Muscle of leg (tissue), 11 donors: Measurements from ENCODE around the gene S1PR5. TPM values are rescaled to one million over a fixed set of nuclear protein-coding genes. Genes with fewer than 3 reads are reported as not detected.
A peak's percentile ranks its signal among the peaks of the same experiment; 100 is the strongest.
"Not testable (repeated sequence)": the region's sequence is repeated elsewhere in the genome, so short reads cannot be mapped to it uniquely, and the experiment has no call there.

ENCODE experiments used
- DNase-seq: peaks from one replicate; pipeline ENCODE4 v3.0.0; 2013
- H3K27ac ChIP-seq: one replicate; pipeline ENCODE4 v1.5.1; 2013; ENCODE audit warnings: mild to moderate bottlenecking, low read length, control low read depth
- H3K27me3 ChIP-seq: one replicate; pipeline ENCODE4 v1.6.1; 2013; ENCODE audit warnings: low read length; ENCODE audit not compliant: control insufficient read depth, insufficient read depth
- H3K36me3 ChIP-seq: one replicate; pipeline ENCODE4 v1.6.1; 2013; ENCODE audit warnings: low read length; ENCODE audit not compliant: control insufficient read depth, insufficient read depth
- H3K4me1 ChIP-seq: one replicate; pipeline ENCODE4 v1.6.1; 2013; ENCODE audit warnings: low read length; ENCODE audit not compliant: control insufficient read depth, insufficient read depth
- H3K4me3 ChIP-seq: one replicate; pipeline ENCODE4 v1.5.1; 2013; ENCODE audit warnings: low read length, control low read depth
- H3K9me3 ChIP-seq: replicated peaks from 2 replicates; pipeline ENCODE4 v1.6.1; 2013; ENCODE audit warnings: low read depth, low read length; ENCODE audit not compliant: control insufficient read depth
- WGBS: methylation state at CpG from one replicate; pipeline ENCODE4 v1.1.5; 2013; ENCODE audit warnings: missing lambda C conversion rate; ENCODE audit not compliant: insufficient coverage; 5-methylcytosine and 5-hydroxymethylcytosine counted together
- polyA plus RNA-seq, 8 donors: library from polyadenylated mRNA; unstranded; fragments of 120-200 nt; gene quantifications; one replicate each; pipeline versions ENCODE4 v1.2.1 to v1.2.3, GENCODE V29; 2013; ENCODE audit warnings: inconsistent platforms in 1 of 8, low replicate concordance in 1 of 8; ENCODE audit not compliant: insufficient read length in 8 of 8, insufficient read depth in 1 of 8
- total RNA-seq: library from RNA; stranded (reverse); fragments of 120-200 nt; gene quantifications from one replicate; pipeline ENCODE4 v1.2.4, GENCODE V29; 2013

The S1PR5 gene
- total and polyA plus RNA-seq, 9 donors: 0.67 to 2.2 (median 1.1) TPM

- H3K27ac ChIP-seq: no peak overlapping the region
- WGBS: 80% methylated on average over 30 of the region's 30 CpGs
- H3K27me3 ChIP-seq: no peaks in the 10 kb centered on the region
- H3K4me1 ChIP-seq: peaks cover 2% of the 10 kb centered on the region
- DNase-seq: no peak
- H3K36me3 ChIP-seq: peaks cover 89% of the 10 kb centered on the region
- H3K4me3 ChIP-seq: no peak overlapping the region
- peaks cover 2% of the 10 kb centered on the region for H3K9me3 ChIP-seq
These were observed 37.7 kb upstream of the S1PR5 start for GRCh38 chr19:10554760-10555609.

DNA sequence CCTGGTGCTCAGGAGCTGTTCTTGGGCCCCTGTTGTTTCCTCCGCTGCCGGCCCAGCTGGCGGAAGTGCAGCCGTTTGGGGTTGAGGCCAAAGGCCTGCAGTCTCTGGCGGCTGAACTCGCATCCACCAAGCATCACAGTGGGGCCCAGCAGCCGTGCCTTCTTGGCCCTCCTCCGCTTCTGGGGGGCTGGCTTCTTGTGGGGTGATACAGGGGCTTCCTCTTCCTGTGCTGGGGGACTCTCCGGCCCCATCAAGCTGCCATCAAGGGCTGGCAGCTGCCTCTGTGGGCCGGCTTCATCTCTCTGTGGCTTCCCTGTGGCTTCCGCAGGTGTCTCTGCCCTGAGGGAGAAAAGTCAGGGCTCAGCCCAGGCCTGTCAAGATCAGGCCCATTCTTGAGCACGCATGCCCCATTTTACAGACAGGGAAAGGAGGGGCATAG lies 36.7 kb upstream of the S1PR5 start:
- H3K4me3 ChIP-seq: no peak overlapping the region
- no peak overlapping the region for H3K27ac ChIP-seq
- peaks cover 2% of the 10 kb centered on the region for H3K9me3 ChIP-seq
- 36% methylated on average over 8 of the region's 12 CpGs for WGBS
- peak; percentile 43 for DNase-seq
- H3K27me3 ChIP-seq: no peaks in the 10 kb centered on the region
- H3K4me1 ChIP-seq: peaks cover 2% of the 10 kb centered on the region
- peaks cover 88% of the 10 kb centered on the region for H3K36me3 ChIP-seq

DNA sequence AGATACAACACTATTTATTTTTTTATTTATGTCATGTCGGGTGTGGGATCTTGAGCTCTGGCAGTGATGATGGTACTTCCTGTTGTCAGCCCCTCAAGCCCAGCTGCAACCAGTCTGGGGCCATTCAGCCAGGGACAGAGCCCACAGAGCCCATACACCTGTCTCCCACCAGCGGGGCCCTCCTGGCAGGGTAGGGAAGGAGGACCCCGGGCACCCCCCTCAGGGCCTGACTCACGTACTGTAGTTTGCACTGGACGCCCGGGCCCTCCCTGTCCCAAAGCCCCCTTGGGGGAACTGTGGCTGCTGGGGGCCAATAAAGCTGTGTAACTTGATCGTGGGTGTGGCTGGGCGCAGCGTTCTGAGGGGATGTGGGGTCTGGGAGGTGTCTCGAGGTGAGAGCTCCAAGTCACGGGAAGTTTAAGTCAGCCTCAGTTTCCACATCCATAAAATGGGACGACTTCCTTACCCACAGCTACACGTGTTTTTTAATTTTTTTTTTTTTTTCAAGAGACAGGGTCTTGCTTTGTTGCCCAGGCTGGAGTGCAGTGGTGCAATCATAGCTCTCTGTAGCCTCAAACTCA lies 35.9 kb upstream of the S1PR5 start:
- Histone ChIP-seq H3K4me3 (no peak overlapping the region), H3K4me1 (peaks cover 2% of the 10 kb centered on the region), H3K9me3 (peaks cover 2% of the 10 kb centered on the region), H3K27ac (no peak overlapping the region), H3K36me3 (peaks cover 88% of the 10 kb centered on the region), H3K27me3 (no peaks in the 10 kb centered on the region)
- no peak for DNase-seq
- WGBS: 76% methylated on average over 5 of the region's 13 CpGs

DNA sequence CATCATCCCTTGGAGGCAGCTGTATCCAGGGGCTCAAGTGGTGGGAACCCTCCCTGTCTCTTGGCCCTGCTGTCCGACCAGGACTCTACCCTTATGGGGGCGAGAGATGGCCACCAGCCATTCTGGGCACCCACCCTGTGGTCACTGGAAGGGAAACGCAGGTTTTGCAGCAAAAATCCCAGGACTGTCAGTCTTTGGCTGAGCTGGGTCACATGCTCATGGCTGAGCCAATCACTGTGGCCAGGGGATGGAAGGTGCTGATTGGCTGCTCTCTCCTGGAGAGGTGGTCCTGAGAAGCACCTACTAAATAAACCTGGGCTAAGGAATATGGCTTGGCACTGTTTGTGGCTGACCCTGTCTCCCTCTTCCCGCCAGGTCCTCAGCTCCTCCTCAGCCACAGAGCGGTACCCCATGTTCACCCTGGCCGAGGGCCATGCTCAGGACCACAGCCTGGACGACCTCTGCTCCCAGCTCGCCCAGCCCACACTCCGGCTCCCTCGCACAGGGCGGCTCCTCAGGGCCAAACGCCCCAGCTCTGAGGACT lies 35.3 kb upstream of the S1PR5 start:
- peaks cover 2% of the 10 kb centered on the region for H3K4me1 ChIP-seq
- H3K36me3 ChIP-seq: peaks cover 83% of the 10 kb centered on the region
- H3K9me3 ChIP-seq: peaks cover 2% of the 10 kb centered on the region
- no peak for DNase-seq
- H3K27me3 ChIP-seq: no peaks in the 10 kb centered on the region
- H3K4me3 ChIP-seq: no peak overlapping the region
- 93% methylated on average over 6 of the region's 12 CpGs for WGBS
- H3K27ac ChIP-seq: no peak overlapping the region

DNA sequence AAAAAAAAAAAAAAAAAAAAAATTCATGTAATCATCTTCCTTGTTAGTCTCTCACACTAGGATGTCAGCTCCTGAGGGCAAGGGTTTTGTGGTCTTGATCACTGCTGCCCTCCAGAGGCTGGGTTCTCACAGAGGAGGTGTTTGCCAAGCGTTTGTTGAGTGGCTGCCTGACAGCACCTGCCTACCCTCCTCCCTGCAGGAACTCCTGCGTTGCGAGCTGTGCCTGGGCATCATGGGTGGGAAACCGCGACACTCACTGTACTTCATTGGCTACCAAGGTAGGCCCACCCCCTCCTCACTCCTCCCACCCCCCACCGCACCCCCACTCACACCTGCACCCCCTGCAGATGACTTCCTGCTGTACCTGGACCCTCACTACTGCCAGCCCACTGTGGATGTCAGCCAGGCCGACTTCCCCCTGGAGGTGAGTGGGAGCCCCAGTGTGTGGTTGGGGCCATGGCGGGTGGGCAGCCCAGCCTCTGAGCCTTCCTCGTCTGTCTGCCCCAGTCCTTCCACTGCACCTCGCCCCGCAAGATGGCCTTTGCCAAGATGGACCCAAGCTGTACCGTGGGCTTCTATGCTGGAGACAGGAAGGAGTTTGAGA lies 34.6 kb upstream of the S1PR5 start:
- peaks cover 2% of the 10 kb centered on the region for H3K4me1 ChIP-seq
- no peaks in the 10 kb centered on the region for H3K27me3 ChIP-seq
- DNase-seq: no peak
- WGBS: 94% methylated on average over 7 of the region's 12 CpGs
- H3K9me3 ChIP-seq: peaks cover 2% of the 10 kb centered on the region
- no peak overlapping the region for H3K4me3 ChIP-seq
- H3K27ac ChIP-seq: no peak overlapping the region
- H3K36me3 ChIP-seq: peaks cover 83% of the 10 kb centered on the region

- WGBS: 100% methylated on average over 7 of the region's 9 CpGs
- H3K4me3 ChIP-seq, H3K27ac ChIP-seq, H3K4me1 ChIP-seq, H3K27me3 ChIP-seq, DNase-seq, H3K9me3 ChIP-seq: not testable (repeated sequence)
- peaks cover 79% of the 10 kb centered on the region for H3K36me3 ChIP-seq
These were observed 33.8 kb upstream of the S1PR5 start for GRCh38 chr19:10551006-10551405.

DNA sequence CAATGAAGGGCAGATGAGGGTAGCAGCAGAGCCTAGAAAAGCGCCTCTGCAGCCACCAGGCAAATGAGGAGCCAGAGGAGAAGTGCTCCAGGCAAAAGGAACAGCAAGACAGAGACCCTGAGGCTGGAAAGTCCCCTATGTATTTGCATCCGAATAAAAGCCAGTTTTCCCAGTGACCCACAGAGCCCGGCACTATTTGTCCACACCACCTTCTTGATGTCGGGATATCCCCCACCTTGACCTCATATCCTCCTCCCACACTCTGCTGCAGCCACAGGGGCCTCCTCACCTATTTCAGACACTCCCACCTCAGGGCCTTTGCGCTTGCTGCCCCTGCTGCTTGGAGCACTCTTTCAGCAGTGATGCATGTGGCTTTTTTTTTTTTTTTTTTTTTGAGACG lies 33.1 kb upstream of the S1PR5 start:
- Histone ChIP-seq H3K4me3 (no peak overlapping the region), H3K36me3 (peaks cover 72% of the 10 kb centered on the region), H3K27me3 (no peaks in the 10 kb centered on the region), H3K9me3 (peaks cover 2% of the 10 kb centered on the region), H3K27ac (no peak overlapping the region), H3K4me1 (peaks cover 2% of the 10 kb centered on the region)
- DNase-seq: no peak
- 100% methylated on average over 3 of the region's 6 CpGs for WGBS

- peaks cover 66% of the 10 kb centered on the region for H3K36me3 ChIP-seq
- H3K4me3 ChIP-seq: no peak overlapping the region
- H3K4me1 ChIP-seq: peaks cover 4% of the 10 kb centered on the region
- DNase-seq: no peak
- peaks cover 2% of the 10 kb centered on the region for H3K9me3 ChIP-seq
- H3K27ac ChIP-seq: no peak overlapping the region
- no peaks in the 10 kb centered on the region for H3K27me3 ChIP-seq
- WGBS: 81% methylated on average over 6 of the region's 7 CpGs
These were observed 32.5 kb upstream of the S1PR5 start for GRCh38 chr19:10549733-10550132.

- Histone ChIP-seq H3K9me3 (peaks cover 2% of the 10 kb centered on the region), H3K27ac (no peak overlapping the region), H3K4me3 (no peak overlapping the region), H3K4me1 (peaks cover 9% of the 10 kb centered on the region), H3K27me3 (no peaks in the 10 kb centered on the region), H3K36me3 (peaks cover 57% of the 10 kb centered on the region)
- no peak for DNase-seq
- WGBS: 85% methylated on average over 11 of the region's 18 CpGs
These were observed 31.6 kb upstream of the S1PR5 start for GRCh38 chr19:10548746-10549276.

DNA sequence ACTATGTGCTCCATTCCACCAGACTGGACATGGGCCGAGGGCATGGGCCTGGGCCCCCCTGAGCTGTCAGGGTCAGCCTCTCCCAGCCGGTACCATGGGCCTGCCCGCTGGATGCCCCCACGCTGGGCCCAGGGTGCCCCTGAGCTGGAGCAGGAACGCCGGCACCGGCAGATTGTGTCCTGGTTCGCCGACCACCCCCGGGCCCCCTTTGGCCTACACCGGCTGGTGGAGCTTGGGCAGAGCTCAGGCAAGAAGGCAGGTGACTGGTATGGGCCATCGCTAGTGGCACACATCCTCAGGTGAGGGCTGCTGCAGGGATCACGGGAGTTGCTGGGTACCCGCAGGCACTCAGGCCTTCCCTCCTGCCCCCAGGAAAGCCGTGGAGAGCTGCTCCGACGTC lies 29.6 kb upstream of the S1PR5 start:
- no peak overlapping the region for H3K27ac ChIP-seq
- no peaks in the 10 kb centered on the region for H3K27me3 ChIP-seq
- H3K4me1 ChIP-seq: peaks cover 14% of the 10 kb centered on the region
- no peaks in the 10 kb centered on the region for H3K9me3 ChIP-seq
- H3K36me3 ChIP-seq: peaks cover 37% of the 10 kb centered on the region
- DNase-seq: no peak
- WGBS: 91% methylated on average over 15 of the region's 17 CpGs
- H3K4me3 ChIP-seq: no peak overlapping the region
